B cell (primary cell): ENCODE results near the gene TXLNA. TPM values are rescaled to one million over a fixed set of nuclear protein-coding genes. Genes with fewer than 3 reads are reported as not detected.

Experiments
- ATAC-seq: fragments of 200-7000 bp; cut with Tn5 transposase; one replicate; pipeline ENCODE4 v1.10.0; 2021; ENCODE audit warnings: low read depth, mild to moderate bottlenecking, moderate number of reproducible peaks, moderate library complexity
- CTCF ChIA-PET: fragments of 350-600 bp; sonication (Branson Sonifier 250); formaldehyde crosslinking; loops from one replicate; lab custom pipeline; 2021; ENCODE audit warnings: antibody characterized with exemption, inconsistent platforms; lab: Charles Lee
- POLR2A ChIA-PET: fragments of 350-600 bp; sonication (Branson Sonifier 250); formaldehyde crosslinking; loops from one replicate; lab custom pipeline; 2021; ENCODE audit warnings: antibody characterized with exemption; lab: Charles Lee
- DNase-seq: peaks from one replicate; pipeline ENCODE4 v3.0.0; 2013
- H2AFZ ChIP-seq: 2 replicates; pipeline ENCODE4 v1.6.1; 2012; ENCODE audit warnings: mild to moderate bottlenecking, low read depth, low read length; ENCODE audit not compliant: insufficient read depth, poor library complexity, severe bottlenecking
- H3K27ac ChIP-seq, 2 donors: 1 replicate in 1 of 2; 2 replicates in 1 of 2; pipeline ENCODE4 v1.5.1; 2012 to 2013; ENCODE audit warnings: low read length in 2 of 2, mild to moderate bottlenecking in 2 of 2, moderate library complexity in 1 of 2
- H3K27me3 ChIP-seq, 4 experiments: fragments of 200-600 bp in 1 of 4; sonication (generic) in 1 of 4; replicated peaks in 1 of 4; 1 replicate in 2 of 4; 2 replicates in 2 of 4; pipeline versions ENCODE4 v1.6.1 to v1.7.0; 2013 to 2016; ENCODE audit warnings: low read length in 3 of 4, mild to moderate bottlenecking in 2 of 4, mixed read lengths in 1 of 4, moderate library complexity in 1 of 4; ENCODE audit not compliant: insufficient read depth in 4 of 4, control insufficient read depth in 3 of 4; ENCODE audit errors: control extremely low read depth in 1 of 4
- H3K36me3 ChIP-seq, 2 experiments: replicated peaks in 1 of 2; 1 replicate in 1 of 2; 2 replicates in 1 of 2; pipeline versions ENCODE4 v1.6.1 to v1.7.1; 2013; ENCODE audit warnings: low read length in 1 of 2; ENCODE audit not compliant: insufficient read depth in 2 of 2, control insufficient read depth in 1 of 2; ENCODE audit errors: control extremely low read depth in 1 of 2, extremely low read depth in 1 of 2
- H3K4me1 ChIP-seq, 2 donors: fragments of 200-600 bp in 1 of 2; sonication (generic) in 1 of 2; 1 replicate in 1 of 2; 2 replicates in 1 of 2; pipeline versions ENCODE4 v1.5.1 to v1.6.1; 2013 to 2017; ENCODE audit warnings: low read length in 2 of 2; ENCODE audit not compliant: control insufficient read depth in 2 of 2, insufficient read depth in 2 of 2
- H3K4me2 ChIP-seq: replicated peaks from 2 replicates; pipeline ENCODE3; 2012; ENCODE audit warnings: mild to moderate bottlenecking, low read depth, low read length; ENCODE audit not compliant: poor library complexity, severe bottlenecking
- H3K4me3 ChIP-seq, 5 experiments: fragments of 200-600 bp in 1 of 5; sonication (generic) in 1 of 5; 1 replicate in 3 of 5; 2 replicates in 2 of 5; pipeline versions ENCODE4 v1.5.1 to v1.7.0; 2011 to 2016; ENCODE audit warnings: low read length in 4 of 5, mild to moderate bottlenecking in 4 of 5, low read depth in 2 of 5, control low read depth in 1 of 5, moderate library complexity in 1 of 5; ENCODE audit not compliant: insufficient read depth in 1 of 5; ENCODE audit errors: control extremely low read depth in 1 of 5, extremely low read depth in 1 of 5
- H3K79me2 ChIP-seq: fragments of 200-600 bp; sonication (generic); one replicate; pipeline ENCODE4 v1.6.0; 2016; ENCODE audit warnings: low read length; ENCODE audit not compliant: control insufficient read depth, insufficient read depth
- H3K9ac ChIP-seq: fragments of 200-600 bp; sonication (generic); 2 replicates; pipeline ENCODE4 v1.6.1; 2017; ENCODE audit warnings: mild to moderate bottlenecking, low read length, moderate library complexity
- H3K9me3 ChIP-seq, 3 donors: one replicate each; pipeline versions ENCODE4 v1.6.1 to v1.7.1; 2013; ENCODE audit warnings: low read length in 2 of 3; ENCODE audit not compliant: control insufficient read depth in 2 of 3, insufficient read depth in 1 of 3; ENCODE audit errors: control extremely low read depth in 1 of 3
- H4K20me1 ChIP-seq: 2 replicates; pipeline ENCODE4 v1.6.0; 2012; ENCODE audit warnings: mild to moderate bottlenecking, low read length; ENCODE audit not compliant: insufficient read depth, control insufficient read depth, poor library complexity, severe bottlenecking
- H3K27ac Mint-ChIP-seq: one replicate; pipeline ENCODE4 v1.8.0; 2021; ENCODE audit warnings: mixed read lengths
- H3K27me3 Mint-ChIP-seq: one replicate; pipeline ENCODE4 v1.8.0; 2021; ENCODE audit warnings: mixed read lengths
- H3K4me1 Mint-ChIP-seq: one replicate; pipeline ENCODE4 v1.8.0; 2021; ENCODE audit warnings: mixed read lengths
- H3K4me3 Mint-ChIP-seq: one replicate; pipeline ENCODE4 v1.8.0; 2021; ENCODE audit warnings: mixed read lengths
- H3K9me3 Mint-ChIP-seq: one replicate; pipeline ENCODE4 v1.8.0; 2022; ENCODE audit warnings: mixed read lengths; ENCODE audit not compliant: insufficient read depth
- EZH2 ChIP-seq: IDR thresholded peaks from 2 replicates; pipeline ENCODE4 v1.6.1; 2012; ENCODE audit warnings: borderline replicate concordance, low read depth, mild to moderate bottlenecking, moderate library complexity, low read length; ENCODE audit not compliant: insufficient read depth, poor library complexity, severe bottlenecking
- WGBS: methylation state at CpG from one replicate; pipeline ENCODE4 v1.1.5; 2013; ENCODE audit warnings: missing lambda C conversion rate; ENCODE audit not compliant: insufficient coverage; 5-methylcytosine and 5-hydroxymethylcytosine counted together
- intact Hi-C: fragments of 100-400 bp; cut with micrococcal nuclease; formaldehyde crosslinking; loops from one replicate; pipeline ENCODE4 v1.10.0; 2022
- polyA plus RNA-seq: library from polyadenylated mRNA; depleted of rRNA; stranded (reverse); fragments of >200 nt; gene quantifications from 2 replicates; pipeline ENCODE4 v1.2.3, GENCODE V29; 2012
- total RNA-seq, 2 donors: library from RNA; stranded (reverse); fragments of 120-200 nt in 1 of 2; gene quantifications; 1 replicate in 1 of 2; 2 replicates in 1 of 2; pipeline versions ENCODE4 v1.2.3 to v1.2.4, GENCODE V29; 2013 to 2022
- TF ChIP-seq, protein P1 (sequence below): fragments of 200-600 bp; IDR thresholded peaks from one replicate; pipeline ENCODE4 v1.8.0; 2022; ENCODE audit warnings: antibody characterized with exemption, mild to moderate bottlenecking

Gene TXLNA
- total and polyA plus RNA-seq, 2 donors (not counting 1 experiment from before 2014, with no cell fraction given): 23.0 to 38.3 TPM

DNA sequence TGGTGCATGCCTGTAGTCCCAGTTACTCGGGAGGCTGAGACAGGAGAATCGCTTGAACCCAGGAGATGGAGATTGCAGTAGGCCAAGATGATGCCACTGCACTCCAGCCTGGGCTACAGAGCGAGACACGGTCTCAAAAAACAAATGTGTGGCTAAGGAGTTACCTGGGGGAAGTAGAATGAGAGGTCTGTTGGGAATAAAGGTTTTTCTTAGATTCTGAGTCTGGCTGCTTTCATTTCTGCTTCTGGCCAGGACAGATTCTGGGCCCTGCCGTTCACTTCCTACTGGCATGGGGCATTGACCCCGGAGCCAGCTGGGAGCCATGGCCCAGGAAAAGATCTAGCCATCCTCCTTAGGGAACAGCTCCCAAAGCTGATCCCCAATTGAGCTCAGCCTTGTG lies 29.0 kb downstream of the TXLNA start:
- DNase-seq: peak; percentile 65
- no peak overlapping the region for H3K27ac ChIP-seq
- H3K79me2 ChIP-seq: no peaks in the 10 kb centered on the region
- no peaks in the 10 kb centered on the region for H4K20me1 ChIP-seq
- Mint-ChIP-seq H3K4me1 (peaks cover 46% of the 10 kb centered on the region), H3K9me3 (no peaks in the 10 kb centered on the region), H3K4me3 (peak overlapping the region; percentile 26), H3K27ac (peak overlapping the region; percentile 50), H3K27me3 (no peaks in the 10 kb centered on the region)
- peaks cover 0 to 4% (median 0%) of the 10 kb centered on the region in 3 donors for H3K9me3 ChIP-seq
- ChIA-PET POLR2A (interaction anchor here (0.9 kb wide), 1 partner anchor 115 kb away, joined by 7 read pairs; no protein-coding TSS in a partner anchor), CTCF (interaction anchor here (1.3 to 2.5 kb wide), 2 partner anchors 32 to 108 kb away, joined by 3 to 6 read pairs; no protein-coding TSS in a partner anchor)
- intact Hi-C loops: loop anchor here (5.0 to 10.0 kb wide), 3 partner anchors 34 to 134 kb away; partner anchors contain the start of genes HDAC1 and TMEM39B
- ATAC-seq: peak; percentile 46
- H3K4me1 ChIP-seq: peaks cover 30 to 43% of the 10 kb centered on the region in 2 donors
- H3K27me3 ChIP-seq: no peaks in the 10 kb centered on the region
- no peak overlapping the region for H3K4me3 ChIP-seq
- peak overlapping the region; percentile 35 for H3K4me2 ChIP-seq
- H2AFZ ChIP-seq: no peak overlapping the region
- no peaks in the 10 kb centered on the region for H3K36me3 ChIP-seq
- H3K9ac ChIP-seq: no peak overlapping the region
- 28% methylated on average over 6 of the region's 6 CpGs for WGBS
- TF ChIP-seq, protein P1, sequence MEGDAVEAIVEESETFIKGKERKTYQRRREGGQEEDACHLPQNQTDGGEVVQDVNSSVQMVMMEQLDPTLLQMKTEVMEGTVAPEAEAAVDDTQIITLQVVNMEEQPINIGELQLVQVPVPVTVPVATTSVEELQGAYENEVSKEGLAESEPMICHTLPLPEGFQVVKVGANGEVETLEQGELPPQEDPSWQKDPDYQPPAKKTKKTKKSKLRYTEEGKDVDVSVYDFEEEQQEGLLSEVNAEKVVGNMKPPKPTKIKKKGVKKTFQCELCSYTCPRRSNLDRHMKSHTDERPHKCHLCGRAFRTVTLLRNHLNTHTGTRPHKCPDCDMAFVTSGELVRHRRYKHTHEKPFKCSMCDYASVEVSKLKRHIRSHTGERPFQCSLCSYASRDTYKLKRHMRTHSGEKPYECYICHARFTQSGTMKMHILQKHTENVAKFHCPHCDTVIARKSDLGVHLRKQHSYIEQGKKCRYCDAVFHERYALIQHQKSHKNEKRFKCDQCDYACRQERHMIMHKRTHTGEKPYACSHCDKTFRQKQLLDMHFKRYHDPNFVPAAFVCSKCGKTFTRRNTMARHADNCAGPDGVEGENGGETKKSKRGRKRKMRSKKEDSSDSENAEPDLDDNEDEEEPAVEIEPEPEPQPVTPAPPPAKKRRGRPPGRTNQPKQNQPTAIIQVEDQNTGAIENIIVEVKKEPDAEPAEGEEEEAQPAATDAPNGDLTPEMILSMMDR: no peak
- no peak for TF ChIP-seq EZH2

DNA sequence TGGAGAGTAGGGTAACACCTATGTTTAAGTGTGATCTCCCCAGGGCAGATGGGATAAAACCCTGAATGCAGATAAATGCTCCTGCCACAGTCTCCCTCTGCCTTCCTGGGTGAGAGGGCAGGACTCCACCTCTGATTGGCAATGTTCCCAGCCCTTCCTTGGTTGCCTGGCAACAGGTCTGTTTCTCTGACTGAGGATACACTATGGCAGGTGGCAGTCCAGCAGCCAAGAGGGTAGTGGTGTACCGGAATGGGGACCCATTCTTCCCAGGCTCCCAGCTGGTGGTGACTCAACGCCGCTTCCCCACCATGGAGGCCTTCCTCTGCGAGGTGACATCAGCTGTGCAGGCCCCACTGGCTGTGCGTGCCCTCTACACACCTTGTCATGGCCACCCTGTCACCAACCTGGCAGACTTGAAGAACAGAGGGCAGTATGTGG lies 29.4 kb downstream of the TXLNA start, which contains the start of gene DCDC2B:
Gene DCDC2B, plus strand, starts transcription at position 199 of the 438 bp plus-strand sequence. Its CDS starts 5 bp downstream, at position 204.
- POLR2A ChIA-PET: interaction anchor here (0.9 kb wide), 1 partner anchor 115 kb away, joined by 7 read pairs; no protein-coding TSS in a partner anchor
- WGBS: 98% methylated on average over 5 of the region's 5 CpGs
- H3K27me3 ChIP-seq: no peaks in the 10 kb centered on the region
- H3K36me3 ChIP-seq: no peaks in the 10 kb centered on the region
- DNase-seq (no peak), ATAC-seq (no peak)
- no peak within 1 kb of the TSS for H3K4me3 ChIP-seq
- no peaks in the 10 kb centered on the region for H3K27me3 Mint-ChIP-seq
- H3K4me1 Mint-ChIP-seq: peaks cover 46% of the 10 kb centered on the region
- peaks cover 0 to 4% (median 0%) of the 10 kb centered on the region in 3 donors for H3K9me3 ChIP-seq
- H3K9me3 Mint-ChIP-seq: no peaks in the 10 kb centered on the region
- CTCF ChIA-PET: interaction anchor here (1.3 to 2.5 kb wide), 2 partner anchors 32 to 107 kb away, joined by 3 to 6 read pairs; no protein-coding TSS in a partner anchor
- TF ChIP-seq, protein P1: no peak
- TF ChIP-seq EZH2: no peak
- peak within 1 kb of the TSS; percentile 50 for H3K27ac Mint-ChIP-seq
- intact Hi-C loops: loop anchor here (5.0 to 10.0 kb wide), 3 partner anchors 33 to 134 kb away; partner anchors contain the start of genes HDAC1 and TMEM39B
- no peaks in the 10 kb centered on the region for H3K79me2 ChIP-seq
- H3K27ac ChIP-seq: no peak within 1 kb of the TSS
- no peak within 1 kb of the TSS for H2AFZ ChIP-seq
- no peak within 1 kb of the TSS for H3K9ac ChIP-seq
- H3K4me2 ChIP-seq: peak within 1 kb of the TSS; percentile 35
- H3K4me1 ChIP-seq: peaks cover 30 to 43% of the 10 kb centered on the region in 2 donors
- H4K20me1 ChIP-seq: no peaks in the 10 kb centered on the region
- H3K4me3 Mint-ChIP-seq: peak within 1 kb of the TSS; percentile 26
